Endothelial cell of hepatic sinusoid (primary cell): Measurements from ENCODE around the gene FLT1.

ENCODE experiments used
- in situ Hi-C: cut with HindIII; loops from 2 replicates; pipeline ENCODE4 v1.10.0; 2017; ENCODE audit warnings: low sequenced_read_pairs

FLT1 gene

GRCh38 chr13:28494778-28495537 lies at the start of gene FLT1:
Gene FLT1 (minus strand): TSS chr13:28495128. CDS start chr13:28494843, 285 bp downstream.
- in situ Hi-C loops = no loop called here

GRCh38 chr13:28544026-28544425 lies 49.1 kb upstream of the FLT1 start:
- in situ Hi-C loops = no loop called here

- in situ Hi-C loops = no loop called here
Observed at GRCh38 chr13:28542804-28543203, 47.9 kb upstream of the FLT1 start.

- in situ Hi-C loops = no loop called here
Observed at GRCh38 chr13:28541966-28542365, 47.0 kb upstream of the FLT1 start.

- in situ Hi-C loops = no loop called here
Observed at GRCh38 chr13:28540612-28541011, 45.7 kb upstream of the FLT1 start.

- in situ Hi-C loops = no loop called here
Observed at GRCh38 chr13:28539625-28540286, 44.8 kb upstream of the FLT1 start.

GRCh38 chr13:28538932-28539331 lies 44.0 kb upstream of the FLT1 start:
- in situ Hi-C loops = no loop called here

- in situ Hi-C loops = no loop called here
Observed at GRCh38 chr13:28537171-28537570, 42.2 kb upstream of the FLT1 start.

- in situ Hi-C loops = no loop called here
Observed at GRCh38 chr13:28536371-28536770, 41.4 kb upstream of the FLT1 start.

GRCh38 chr13:28535734-28536133 lies 40.8 kb upstream of the FLT1 start:
- in situ Hi-C loops = no loop called here

GRCh38 chr13:28534801-28535200 lies 39.9 kb upstream of the FLT1 start:
- in situ Hi-C loops = loop anchor here (5.0 kb wide), 1 partner anchor 38 kb away; no protein-coding TSS in a partner anchor

- in situ Hi-C loops = loop anchor here (5.0 kb wide), 1 partner anchor 38 kb away; no protein-coding TSS in a partner anchor
Observed at GRCh38 chr13:28534210-28534609, 39.3 kb upstream of the FLT1 start.

- in situ Hi-C loops = loop anchor here (5.0 kb wide), 1 partner anchor 39 kb away; no protein-coding TSS in a partner anchor
Observed at GRCh38 chr13:28533441-28534166, 38.7 kb upstream of the FLT1 start.

- in situ Hi-C loops = loop anchor here (5.0 kb wide), 1 partner anchor 39 kb away; no protein-coding TSS in a partner anchor
Observed at GRCh38 chr13:28533125-28533436, 38.2 kb upstream of the FLT1 start.

- in situ Hi-C loops = loop anchor here (5.0 kb wide), 1 partner anchor 40 kb away; no protein-coding TSS in a partner anchor
Observed at GRCh38 chr13:28532388-28533124, 37.6 kb upstream of the FLT1 start.

- in situ Hi-C loops = loop anchor here (5.0 kb wide), 1 partner anchor 40 kb away; no protein-coding TSS in a partner anchor
Observed at GRCh38 chr13:28531845-28532387, 37.0 kb upstream of the FLT1 start.

- in situ Hi-C loops = loop anchor here (5.0 kb wide), 1 partner anchor 41 kb away; no protein-coding TSS in a partner anchor
Observed at GRCh38 chr13:28531077-28531844, 36.3 kb upstream of the FLT1 start.

- in situ Hi-C loops = loop anchor here (5.0 kb wide), 1 partner anchor 42 kb away; no protein-coding TSS in a partner anchor
Observed at GRCh38 chr13:28530729-28531076, 35.8 kb upstream of the FLT1 start.

GRCh38 chr13:28529836-28530235 lies 34.9 kb upstream of the FLT1 start:
- in situ Hi-C loops = loop anchor here (5.0 kb wide), 1 partner anchor 42 kb away; no protein-coding TSS in a partner anchor

- in situ Hi-C loops = no loop called here
Observed at GRCh38 chr13:28528848-28529247, 33.9 kb upstream of the FLT1 start.
